GM18873 (cell line): ENCODE measurements around the gene RIPK4.

Experiments
- ATAC-seq: cut with Tn5 transposase; IDR thresholded peaks from one replicate; pipeline ENCODE4 v1.9.1; 2021; ENCODE audit warnings: mild to moderate bottlenecking, moderate library complexity, moderate number of reproducible peaks; ENCODE audit not compliant: unreplicated experiment, low FRiP score

The RIPK4 gene

GRCh38 chr21:41770901-41771624 lies 4.2 kb upstream of the RIPK4 start:
- no peak for ATAC-seq

- no peak for ATAC-seq
Measured at GRCh38 chr21:41769933-41770332, 3.1 kb upstream of the RIPK4 start.

GRCh38 chr21:41769521-41769920 lies 2.7 kb upstream of the RIPK4 start:
- ATAC-seq = no peak

- no peak for ATAC-seq
Measured at GRCh38 chr21:41769111-41769510, 2.3 kb upstream of the RIPK4 start.

GRCh38 chr21:41768437-41769042 lies 1.7 kb upstream of the RIPK4 start:
- no peak for ATAC-seq

GRCh38 chr21:41767606-41768436 lies 969 bp upstream of the RIPK4 start:
- ATAC-seq = no peak

- no peak for ATAC-seq
Measured at GRCh38 chr21:41765973-41766882, 624 bp downstream of the RIPK4 start.

- ATAC-seq = no peak
Measured at GRCh38 chr21:41765420-41765821, 1.4 kb downstream of the RIPK4 start.

- no peak for ATAC-seq
Measured at GRCh38 chr21:41764558-41765419, 2.1 kb downstream of the RIPK4 start.

GRCh38 chr21:41763996-41764395 lies 2.9 kb downstream of the RIPK4 start:
- no peak for ATAC-seq

GRCh38 chr21:41763398-41763931 lies 3.4 kb downstream of the RIPK4 start:
- no peak for ATAC-seq

GRCh38 chr21:41762753-41763152 lies 4.1 kb downstream of the RIPK4 start:
- no peak for ATAC-seq

GRCh38 chr21:41761934-41762635 lies 4.8 kb downstream of the RIPK4 start:
- ATAC-seq = no peak

- no peak for ATAC-seq
Measured at GRCh38 chr21:41761211-41761933, 5.5 kb downstream of the RIPK4 start.

GRCh38 chr21:41760411-41760810 lies 6.4 kb downstream of the RIPK4 start:
- no peak for ATAC-seq

- ATAC-seq = no peak
Measured at GRCh38 chr21:41759926-41760325, 6.9 kb downstream of the RIPK4 start.

GRCh38 chr21:41759214-41759840 lies 7.5 kb downstream of the RIPK4 start:
- ATAC-seq = no peak
